ENCODE measurements around the gene COG5.

COG5 gene

DNA sequence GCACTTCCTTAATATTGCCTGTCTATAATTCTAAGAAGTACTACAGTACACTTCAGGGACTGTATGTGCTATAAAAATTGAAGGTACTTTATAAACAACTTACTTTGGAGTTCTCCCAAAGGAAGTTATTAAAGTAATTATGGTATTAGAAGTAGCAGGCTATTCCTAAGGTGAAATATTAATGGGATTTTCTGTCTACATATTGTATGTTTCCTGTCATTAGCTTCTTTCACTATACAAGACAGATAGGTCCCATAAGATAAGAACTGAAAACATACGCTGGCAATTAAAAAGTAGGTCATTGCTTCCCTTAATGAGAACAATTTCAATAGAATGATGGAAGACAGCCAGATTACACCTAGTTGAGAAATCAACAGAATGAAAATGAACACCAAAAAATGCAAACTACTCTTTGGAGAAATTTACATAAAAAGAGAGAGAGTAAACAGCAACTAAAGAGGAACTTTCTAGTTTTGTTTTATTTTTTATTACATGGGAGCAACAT lies 248.0 kb downstream of the COG5 start:
- H3K14ac ChIP-seq (ENCODE audit: low read length): no peak overlapping the region
- H3K9ac ChIP-seq (ENCODE audit: low read length): no peak overlapping the region
- no peaks in the 10 kb centered on the region for H3K9me3 ChIP-seq (ENCODE audit: insufficient read depth, low read depth, low read length)
- no peaks in the 10 kb centered on the region for H3K36me3 ChIP-seq (ENCODE audit: control insufficient read depth in 1 of 2, insufficient read depth in 2 of 2, low read length in 2 of 2)
- no peak overlapping the region for H3K4me2 ChIP-seq (ENCODE audit: low read length)
- no peaks in the 10 kb centered on the region for H3K4me1 ChIP-seq (ENCODE audit: control insufficient read depth in 1 of 2, insufficient read depth in 2 of 2, low read length in 2 of 2)
- H4K8ac ChIP-seq (ENCODE audit: low read depth, low read length): no peak overlapping the region
- H3K27ac ChIP-seq (ENCODE audit: low read depth, low read length): no peak overlapping the region
- H3K79me1 ChIP-seq (ENCODE audit: low read length): no peaks in the 10 kb centered on the region
- no peak overlapping the region for H3K4me3 ChIP-seq (ENCODE audit: low read depth, low read length)
- H4K91ac ChIP-seq (ENCODE audit: low read depth, low read length): no peak overlapping the region
- H3K79me2 ChIP-seq (ENCODE audit: control insufficient read depth, insufficient read depth, low read length, poor library complexity): no peaks in the 10 kb centered on the region
- no peak overlapping the region for H2AFZ ChIP-seq (ENCODE audit: insufficient read depth, low read length, poor library complexity)
- no peak overlapping the region for H2BK12ac ChIP-seq (ENCODE audit: low read length)
- H3K27me3 ChIP-seq (ENCODE audit: insufficient read depth, low read length): no peaks in the 10 kb centered on the region
- H3K4ac ChIP-seq (ENCODE audit: low read depth, low read length): no peak overlapping the region
- no CpG with 5 or more reads among the region's 1 CpG for WGBS (ENCODE audit: extremely low coverage, insufficient coverage, insufficient read length)
- H2BK5ac ChIP-seq (ENCODE audit: low read depth, low read length, poor library complexity): no peak overlapping the region
- no peak overlapping the region for H2AK5ac ChIP-seq (ENCODE audit: low read length)
- H3K23ac ChIP-seq (ENCODE audit: low read length): no peak overlapping the region
- H3K18ac ChIP-seq (ENCODE audit: low read length): no peak overlapping the region
- no peak overlapping the region for H4K12ac ChIP-seq (ENCODE audit: low read depth, low read length)
- H2BK120ac ChIP-seq (ENCODE audit: insufficient read depth, low read length, poor library complexity): no peak overlapping the region
- DNase-seq: no peak

DNA sequence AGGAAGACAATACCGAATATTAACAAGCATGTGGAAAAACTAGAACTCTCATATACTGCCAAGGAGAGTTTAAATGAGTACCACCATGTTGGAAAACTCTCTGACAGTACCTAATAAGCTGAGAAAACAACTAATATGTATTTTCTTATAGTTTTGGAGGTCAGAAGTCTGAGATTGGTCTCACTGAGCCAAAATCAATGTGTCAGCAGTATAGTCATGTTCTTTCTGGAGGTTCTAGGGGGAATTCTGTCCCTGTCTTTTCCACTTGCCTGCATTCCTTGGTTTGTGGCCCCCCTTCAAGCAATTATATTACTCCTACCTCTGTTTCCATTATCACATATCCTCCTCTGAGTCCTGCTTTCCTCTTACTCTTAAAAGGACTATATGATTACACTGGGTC lies 250.4 kb downstream of the COG5 start:
- Histone ChIP-seq H3K79me1 (ENCODE audit: low read length) (no peaks in the 10 kb centered on the region), H3K14ac (ENCODE audit: low read length) (no peak overlapping the region), H3K9ac (ENCODE audit: low read length) (no peak overlapping the region), H3K36me3 (ENCODE audit: control insufficient read depth in 1 of 2, insufficient read depth in 2 of 2, low read length in 2 of 2) (no peaks in the 10 kb centered on the region), H3K79me2 (ENCODE audit: control insufficient read depth, insufficient read depth, low read length, poor library complexity) (no peaks in the 10 kb centered on the region), H3K4me3 (ENCODE audit: low read depth, low read length) (no peak overlapping the region), H2BK5ac (ENCODE audit: low read depth, low read length, poor library complexity) (no peak overlapping the region), H4K8ac (ENCODE audit: low read depth, low read length) (no peak overlapping the region), H3K27me3 (ENCODE audit: insufficient read depth, low read length) (no peaks in the 10 kb centered on the region), H2BK12ac (ENCODE audit: low read length) (no peak overlapping the region), H3K4me1 (ENCODE audit: control insufficient read depth in 1 of 2, insufficient read depth in 2 of 2, low read length in 2 of 2) (no peaks in the 10 kb centered on the region), H3K4ac (ENCODE audit: low read depth, low read length) (no peak overlapping the region), H3K18ac (ENCODE audit: low read length) (no peak overlapping the region), H2AFZ (ENCODE audit: insufficient read depth, low read length, poor library complexity) (no peak overlapping the region), H3K23ac (ENCODE audit: low read length) (no peak overlapping the region), H3K9me3 (ENCODE audit: insufficient read depth, low read depth, low read length) (no peaks in the 10 kb centered on the region), H4K12ac (ENCODE audit: low read depth, low read length) (no peak overlapping the region), H3K27ac (ENCODE audit: low read depth, low read length) (no peak overlapping the region), H2BK120ac (ENCODE audit: insufficient read depth, low read length, poor library complexity) (no peak overlapping the region), H4K91ac (ENCODE audit: low read depth, low read length) (no peak overlapping the region), H3K4me2 (ENCODE audit: low read length) (no peak overlapping the region), H2AK5ac (ENCODE audit: low read length) (no peak overlapping the region)
- no peak for DNase-seq
- no CpG with 5 or more reads among the region's 1 CpG for WGBS (ENCODE audit: extremely low coverage, insufficient coverage, insufficient read length)

DNA sequence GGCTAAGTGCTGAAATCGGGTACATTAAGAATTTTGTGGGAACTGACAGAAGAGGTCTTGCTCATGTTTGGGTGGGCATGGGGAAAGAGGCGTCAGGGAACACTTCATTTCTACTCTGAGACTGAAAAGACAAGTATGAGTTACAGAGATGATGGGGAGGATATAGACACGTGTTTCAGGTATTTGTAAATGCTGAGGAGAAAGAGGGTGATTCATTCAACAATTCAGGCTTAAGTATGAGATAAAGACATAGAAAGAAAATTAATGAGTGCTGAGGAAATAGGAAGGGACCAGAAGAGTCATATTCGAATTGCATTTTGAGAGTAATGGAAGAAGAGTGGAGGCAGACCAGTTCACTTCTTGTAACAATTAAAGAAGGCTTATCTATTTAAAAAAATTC lies 251.3 kb downstream of the COG5 start:
- no peaks in the 10 kb centered on the region for H3K27me3 ChIP-seq (ENCODE audit: insufficient read depth, low read length)
- H4K8ac ChIP-seq (ENCODE audit: low read depth, low read length): no peak overlapping the region
- H2AK5ac ChIP-seq (ENCODE audit: low read length): no peak overlapping the region
- no peak overlapping the region for H3K4me2 ChIP-seq (ENCODE audit: low read length)
- no peak overlapping the region for H3K14ac ChIP-seq (ENCODE audit: low read length)
- H3K9ac ChIP-seq (ENCODE audit: low read length): no peak overlapping the region
- H3K79me1 ChIP-seq (ENCODE audit: low read length): no peaks in the 10 kb centered on the region
- H2BK5ac ChIP-seq (ENCODE audit: low read depth, low read length, poor library complexity): no peak overlapping the region
- no peak overlapping the region for H2AFZ ChIP-seq (ENCODE audit: insufficient read depth, low read length, poor library complexity)
- no peak overlapping the region for H4K91ac ChIP-seq (ENCODE audit: low read depth, low read length)
- no peaks in the 10 kb centered on the region for H3K9me3 ChIP-seq (ENCODE audit: insufficient read depth, low read depth, low read length)
- H3K4me3 ChIP-seq (ENCODE audit: low read depth, low read length): no peak overlapping the region
- no peak overlapping the region for H3K4ac ChIP-seq (ENCODE audit: low read depth, low read length)
- no peak overlapping the region for H4K12ac ChIP-seq (ENCODE audit: low read depth, low read length)
- no peaks in the 10 kb centered on the region for H3K4me1 ChIP-seq (ENCODE audit: control insufficient read depth in 1 of 2, insufficient read depth in 2 of 2, low read length in 2 of 2)
- no peak overlapping the region for H3K18ac ChIP-seq (ENCODE audit: low read length)
- DNase-seq: no peak
- H2BK120ac ChIP-seq (ENCODE audit: insufficient read depth, low read length, poor library complexity): no peak overlapping the region
- H3K23ac ChIP-seq (ENCODE audit: low read length): no peak overlapping the region
- no peaks in the 10 kb centered on the region for H3K79me2 ChIP-seq (ENCODE audit: control insufficient read depth, insufficient read depth, low read length, poor library complexity)
- no CpG with 5 or more reads among the region's 4 CpGs for WGBS (ENCODE audit: extremely low coverage, insufficient coverage, insufficient read length)
- no peaks in the 10 kb centered on the region for H3K36me3 ChIP-seq (ENCODE audit: control insufficient read depth in 1 of 2, insufficient read depth in 2 of 2, low read length in 2 of 2)
- no peak overlapping the region for H3K27ac ChIP-seq (ENCODE audit: low read depth, low read length)
- no peak overlapping the region for H2BK12ac ChIP-seq (ENCODE audit: low read length)

DNA sequence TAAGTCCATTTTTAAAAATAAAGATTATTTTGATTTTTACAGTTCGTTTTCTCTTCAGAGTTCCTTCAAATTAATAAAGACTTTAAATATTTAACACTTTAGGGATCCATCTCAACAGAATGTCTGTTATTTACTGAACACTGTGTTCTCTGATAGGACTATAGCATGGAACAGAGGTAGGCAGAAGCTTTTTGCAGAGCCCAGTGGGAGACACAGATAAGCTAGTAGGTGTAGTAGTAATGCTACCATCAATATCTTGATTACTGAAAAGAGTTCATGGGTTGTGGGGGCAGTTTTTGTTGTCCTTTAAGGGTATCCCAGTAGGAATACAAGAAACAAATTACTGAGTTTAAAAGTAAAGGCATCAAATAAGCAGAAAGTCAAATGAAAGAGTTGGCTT lies 254.4 kb downstream of the COG5 start:
- Histone ChIP-seq H3K9me3 (ENCODE audit: insufficient read depth, low read depth, low read length) (no peaks in the 10 kb centered on the region), H4K8ac (ENCODE audit: low read depth, low read length) (no peak overlapping the region), H3K9ac (ENCODE audit: low read length) (no peak overlapping the region), H2AK5ac (ENCODE audit: low read length) (no peak overlapping the region), H3K18ac (ENCODE audit: low read length) (no peak overlapping the region), H3K27ac (ENCODE audit: low read depth, low read length) (no peak overlapping the region), H2AFZ (ENCODE audit: insufficient read depth, low read length, poor library complexity) (no peak overlapping the region), H2BK5ac (ENCODE audit: low read depth, low read length, poor library complexity) (no peak overlapping the region), H3K14ac (ENCODE audit: low read length) (no peak overlapping the region), H3K4me2 (ENCODE audit: low read length) (no peak overlapping the region), H4K91ac (ENCODE audit: low read depth, low read length) (no peak overlapping the region), H3K79me1 (ENCODE audit: low read length) (no peaks in the 10 kb centered on the region), H3K79me2 (ENCODE audit: control insufficient read depth, insufficient read depth, low read length, poor library complexity) (no peaks in the 10 kb centered on the region), H3K4ac (ENCODE audit: low read depth, low read length) (no peak overlapping the region), H2BK120ac (ENCODE audit: insufficient read depth, low read length, poor library complexity) (no peak overlapping the region), H2BK12ac (ENCODE audit: low read length) (no peak overlapping the region), H3K4me3 (ENCODE audit: low read depth, low read length) (no peak overlapping the region), H3K23ac (ENCODE audit: low read length) (no peak overlapping the region), H3K4me1 (ENCODE audit: control insufficient read depth in 1 of 2, insufficient read depth in 2 of 2, low read length in 2 of 2) (no peaks in the 10 kb centered on the region), H3K27me3 (ENCODE audit: insufficient read depth, low read length) (no peaks in the 10 kb centered on the region), H4K12ac (ENCODE audit: low read depth, low read length) (no peak overlapping the region), H3K36me3 (ENCODE audit: control insufficient read depth in 1 of 2, insufficient read depth in 2 of 2, low read length in 2 of 2) (no peaks in the 10 kb centered on the region)
- no CpG with 5 or more reads among the region's 1 CpG for WGBS (ENCODE audit: extremely low coverage, insufficient coverage, insufficient read length)
- DNase-seq: no peak
